WTC11 (cell line): ENCODE measurements around the gene FGF11. TPM values are rescaled to one million over a fixed set of nuclear protein-coding genes. Genes with fewer than 3 reads are reported as not detected.
A peak's percentile ranks its signal among the peaks of the same experiment; 100 is the strongest.

Source experiments
- ATAC-seq: fragments of 200-7000 bp; cut with Tn5 transposase; 2 replicates; pipeline ENCODE4 v1.10.0; 2021; ENCODE audit warnings: mild to moderate bottlenecking, moderate library complexity
- CTCF ChIA-PET: fragments of 300-600 bp; sonication (Branson Sonifier 250); formaldehyde crosslinking; loops from one replicate; lab custom pipeline; 2021; ENCODE audit warnings: antibody characterized with exemption; lab: Charles Lee
- POLR2A ChIA-PET: fragments of 350-600 bp; sonication (Branson Sonifier 250); formaldehyde crosslinking; loops from one replicate; lab custom pipeline; 2021; ENCODE audit warnings: antibody characterized with exemption; lab: Charles Lee
- DNase-seq: peaks from one replicate; pipeline ENCODE4 v3.0.0; 2021; ENCODE audit warnings: low spot score
- H3K27ac Mint-ChIP-seq: 2 replicates; pipeline ENCODE4 v1.8.0; 2021; ENCODE audit warnings: mixed read lengths
- H3K27me3 Mint-ChIP-seq: 2 replicates; pipeline ENCODE4 v1.8.0; 2021; ENCODE audit warnings: low read depth, mild to moderate bottlenecking, moderate library complexity, mixed read lengths
- H3K36me3 Mint-ChIP-seq: 2 replicates; pipeline ENCODE4 v1.8.0; 2021; ENCODE audit warnings: mixed read lengths
- H3K4me1 Mint-ChIP-seq: 2 replicates; pipeline ENCODE4 v1.8.0; 2022; ENCODE audit warnings: mixed read lengths
- H3K4me3 Mint-ChIP-seq: 2 replicates; pipeline ENCODE4 v1.8.0; 2021; ENCODE audit warnings: mild to moderate bottlenecking, moderate library complexity, mixed read lengths
- H3K9me3 Mint-ChIP-seq: 2 replicates; pipeline ENCODE4 v1.8.0; 2021; ENCODE audit warnings: mixed read lengths
- AFF4 ChIP-seq: sonication (generic); formaldehyde crosslinking; IDR thresholded peaks from 2 replicates; pipeline ENCODE4 v1.8.1; 2023; ENCODE audit warnings: mild to moderate bottlenecking, missing genetic modification reagents, borderline replicate concordance
- ATF2 ChIP-seq: sonication (generic); formaldehyde crosslinking; IDR thresholded peaks from 2 replicates; pipeline ENCODE4 v1.8.1; 2022; ENCODE audit warnings: low read depth, missing genetic modification reagents, borderline replicate concordance
- CDX4 ChIP-seq: fragments of 250-450 bp; sonication (Bioruptor Pico); IDR thresholded peaks from 2 replicates; pipeline ENCODE4 v1.9.0; 2021; ENCODE audit warnings: moderate library complexity, mild to moderate bottlenecking, inconsistent platforms, borderline replicate concordance
- GTF2I ChIP-seq: fragments of 250-450 bp; sonication (Bioruptor Pico); conservative IDR thresholded peaks from 2 replicates; pipeline ENCODE4 v1.4.0; 2021; ENCODE audit warnings: mild to moderate bottlenecking
- HMGXB4 ChIP-seq: sonication (generic); formaldehyde crosslinking; IDR thresholded peaks from 2 replicates; pipeline ENCODE4 v1.8.1; 2023; ENCODE audit warnings: mild to moderate bottlenecking, moderate library complexity, missing genetic modification reagents
- IRF2 ChIP-seq: sonication (generic); formaldehyde crosslinking; IDR thresholded peaks from 2 replicates; pipeline ENCODE4 v1.8.0; 2022; ENCODE audit warnings: low read depth, missing genetic modification reagents, borderline replicate concordance
- JUN ChIP-seq: sonication (generic); formaldehyde crosslinking; IDR thresholded peaks from 2 replicates; pipeline ENCODE4 v1.8.0; 2023; ENCODE audit warnings: mild to moderate bottlenecking, missing genetic modification reagents
- MAX ChIP-seq: sonication (generic); formaldehyde crosslinking; IDR thresholded peaks from 2 replicates; pipeline ENCODE4 v1.8.0; 2022; ENCODE audit warnings: mild to moderate bottlenecking, missing genetic modification reagents
- MYBL2 ChIP-seq: sonication (generic); formaldehyde crosslinking; IDR thresholded peaks from 2 replicates; pipeline ENCODE4 v1.8.1; 2023; ENCODE audit warnings: mild to moderate bottlenecking, moderate library complexity, missing genetic modification reagents
- NFATC4 ChIP-seq: fragments of 250-450 bp; sonication (Bioruptor Pico); IDR thresholded peaks from 2 replicates; pipeline ENCODE4 v1.9.0; 2021; ENCODE audit warnings: mild to moderate bottlenecking
- PRDM15 ChIP-seq: sonication (generic); formaldehyde crosslinking; IDR thresholded peaks from 2 replicates; pipeline ENCODE4 v1.8.0; 2022; ENCODE audit warnings: missing genetic modification reagents
- SMAD4 ChIP-seq: sonication (generic); formaldehyde crosslinking; IDR thresholded peaks from 2 replicates; pipeline ENCODE4 v1.8.0; 2022; ENCODE audit warnings: mild to moderate bottlenecking, missing genetic modification reagents
- USF1 ChIP-seq: sonication (generic); formaldehyde crosslinking; IDR thresholded peaks from 2 replicates; pipeline ENCODE4 v1.8.0; 2022; ENCODE audit warnings: mild to moderate bottlenecking, missing genetic modification reagents
- ZBTB43 ChIP-seq: sonication (generic); formaldehyde crosslinking; IDR thresholded peaks from 2 replicates; pipeline ENCODE4 v1.8.1; 2023; ENCODE audit warnings: mild to moderate bottlenecking, missing genetic modification reagents
- ZNF138 ChIP-seq: sonication (generic); formaldehyde crosslinking; conservative IDR thresholded peaks from 2 replicates; pipeline ENCODE4 v1.8.1; 2022; ENCODE audit warnings: mild to moderate bottlenecking, moderate library complexity, missing genetic modification reagents
- ZNF263 ChIP-seq: sonication (generic); formaldehyde crosslinking; IDR thresholded peaks from 2 replicates; pipeline ENCODE4 v1.8.1; 2022; ENCODE audit warnings: low read depth, mild to moderate bottlenecking, moderate library complexity, missing genetic modification reagents
- ZNF317 ChIP-seq: sonication (generic); formaldehyde crosslinking; IDR thresholded peaks from 2 replicates; pipeline ENCODE4 v1.8.1; 2023; ENCODE audit warnings: low read depth, mild to moderate bottlenecking, moderate library complexity, missing genetic modification reagents, borderline replicate concordance
- ZNF671 ChIP-seq: fragments of 250-450 bp; sonication (Bioruptor Pico); IDR thresholded peaks from 2 replicates; pipeline ENCODE4 v1.8.0; 2021; ENCODE audit warnings: mild to moderate bottlenecking
- total RNA-seq: library from RNA; stranded (reverse); gene quantifications from 3 replicates; pipeline ENCODE4 v1.2.3, GENCODE V29; 2021

Gene FGF11
- total RNA-seq, 1 experiment from 2014 or later = 19.8 TPM

- no peak for TF ChIP-seq AFF4 (CRISPR knock-in tag)
- TF ChIP-seq ATF2 (CRISPR knock-in tag) = no peak
- no peak for TF ChIP-seq JUN (CRISPR knock-in tag)
- no peak for TF ChIP-seq ZNF263 (CRISPR knock-in tag)
- no peak for TF ChIP-seq IRF2 (CRISPR knock-in tag)
- TF ChIP-seq ZNF671 = no peak
- no peak for TF ChIP-seq SMAD4
- no peak for TF ChIP-seq ZNF138 (CRISPR knock-in tag)
- TF ChIP-seq GTF2I = no peak
- TF ChIP-seq ZNF317 (CRISPR knock-in tag) = no peak
Observed at GRCh38 chr17:7432296-7432695, 7.0 kb upstream of the FGF11 start (continued).

GRCh38 chr17:7435676-7436555, 3.4 kb upstream of the FGF11 start:
- Mint-ChIP-seq H3K9me3 (no peaks in the 10 kb centered on the region), H3K27ac (peak overlapping the region; percentile 98), H3K4me1 (peaks cover 17% of the 10 kb centered on the region), H3K4me3 (peak overlapping the region; percentile 90), H3K27me3 (peaks cover 17% of the 10 kb centered on the region), H3K36me3 (no peaks in the 10 kb centered on the region)
- ChIA-PET POLR2A (interaction anchor here (0.7 to 4.2 kb wide), 11 partner anchors 9 to 252 kb away, joined by 3 to 38 read pairs (median 4); partner anchors contain the start of genes CHRNB1, NEURL4, TMEM256 and TP53), CTCF (interaction anchor here (0.8 to 4.7 kb wide), 32 partner anchors 9 to 268 kb away, joined by 3 to 69 read pairs (median 8); partner anchors contain the start of genes ACAP1, CHRNB1, KCTD11 and NEURL4)
- peak; percentile 1 for ATAC-seq
- DNase-seq = peak; percentile 68
- TF ChIP-seq MAX (CRISPR knock-in tag) (peak; percentile 38; the same call in 1 of the 2 replicates), ZBTB43 (0 out of 2 replicates have a peak, but pooled peaks have one; percentile 48), CDX4 (no peak), HMGXB4 (CRISPR knock-in tag) (peak; percentile 33; the same call in 1 of the 2 replicates), JUN (CRISPR knock-in tag) (0 out of 2 replicates have a peak, but pooled peaks have one; percentile 7), MYBL2 (0 out of 2 replicates have a peak, but pooled peaks have one; percentile 54), PRDM15 (CRISPR knock-in tag) (peak; percentile 37; the same call in 1 of the 2 replicates), USF1 (CRISPR knock-in tag) (peak; percentile 67), NFATC4 (CRISPR knock-in tag) (no peak)
